ENCODE data around the gene RBM44. TPM values are rescaled to one million over a fixed set of nuclear protein-coding genes. Genes with fewer than 3 reads are reported as not detected.
"Not testable (repeated sequence)": the region's sequence is repeated elsewhere in the genome, so short reads cannot be mapped to it uniquely, and the experiment has no call there.

RBM44 gene
- total RNA-seq, 2 donors from 2014 or later = 1.6 to 7.1 TPM

- H3K9me3 ChIP-seq = peaks cover 3% of the 10 kb centered on the region
- no peaks in the 10 kb centered on the region for H3K27me3 ChIP-seq (replicated peaks; ENCODE audit: insufficient read depth)
- ATAC-seq (ENCODE audit: insufficient number of reproducible peaks, low FRiP score, low read depth) = no peak
- no peaks in the 10 kb centered on the region for H3K4me1 ChIP-seq (ENCODE audit: control insufficient read depth in 1 of 2, low read depth in 2 of 2)
- TF ChIP-seq CTCF (IDR thresholded peaks at IDR 0.05) = no peak
- no peak for DNase-seq (ENCODE audit: low spot score)
- H3K36me3 ChIP-seq = peaks cover 38% of the 10 kb centered on the region
- no peak overlapping the region for H3K27ac ChIP-seq
- H3K4me3 ChIP-seq = no peak overlapping the region
These were observed 16.4 kb upstream of the RBM44 start for GRCh38 chr2:237782181-237782580.

GRCh38 chr2:237783678-237784077 lies 14.9 kb upstream of the RBM44 start:
- not testable (repeated sequence) for ATAC-seq (ENCODE audit: insufficient number of reproducible peaks, low FRiP score, low read depth); DNase-seq (ENCODE audit: low spot score); H3K27ac ChIP-seq; H3K27me3 ChIP-seq (replicated peaks; ENCODE audit: insufficient read depth); H3K4me3 ChIP-seq; H3K9me3 ChIP-seq; H3K4me1 ChIP-seq (ENCODE audit: control insufficient read depth in 1 of 2, low read depth in 2 of 2)
- H3K36me3 ChIP-seq = peaks cover 30% of the 10 kb centered on the region

GRCh38 chr2:237786936-237787335 lies 11.6 kb upstream of the RBM44 start:
- Histone ChIP-seq H3K4me3 (no peak overlapping the region), H3K4me1 (ENCODE audit: control insufficient read depth in 1 of 2, low read depth in 2 of 2) (no peaks in the 10 kb centered on the region), H3K27me3 (replicated peaks; ENCODE audit: insufficient read depth) (no peaks in the 10 kb centered on the region), H3K27ac (no peak overlapping the region), H3K36me3 (no peaks in the 10 kb centered on the region), H3K9me3 (peaks cover 3% of the 10 kb centered on the region)
- no peak for TF ChIP-seq CTCF (IDR thresholded peaks at IDR 0.05)
- ATAC-seq (ENCODE audit: insufficient number of reproducible peaks, low FRiP score, low read depth) (no peak), DNase-seq (ENCODE audit: low spot score) (no peak)

GRCh38 chr2:237790353-237790752 lies 8.2 kb upstream of the RBM44 start:
- no peaks in the 10 kb centered on the region for H3K4me1 ChIP-seq (ENCODE audit: control insufficient read depth in 1 of 2, low read depth in 2 of 2)
- peaks cover 3% of the 10 kb centered on the region for H3K9me3 ChIP-seq
- ATAC-seq (ENCODE audit: insufficient number of reproducible peaks, low FRiP score, low read depth) (no peak), DNase-seq (ENCODE audit: low spot score) (no peak)
- no peak for TF ChIP-seq CTCF (IDR thresholded peaks at IDR 0.05)
- no peak overlapping the region for H3K27ac ChIP-seq
- no peaks in the 10 kb centered on the region for H3K36me3 ChIP-seq
- no peaks in the 10 kb centered on the region for H3K27me3 ChIP-seq (replicated peaks; ENCODE audit: insufficient read depth)
- no peak overlapping the region for H3K4me3 ChIP-seq

- Histone ChIP-seq H3K4me3 (no peak overlapping the region), H3K27me3 (replicated peaks; ENCODE audit: insufficient read depth) (no peaks in the 10 kb centered on the region), H3K36me3 (no peaks in the 10 kb centered on the region), H3K9me3 (no peaks in the 10 kb centered on the region), H3K4me1 (ENCODE audit: control insufficient read depth in 1 of 2, low read depth in 2 of 2) (no peaks in the 10 kb centered on the region), H3K27ac (no peak overlapping the region)
- DNase-seq (ENCODE audit: low spot score) (no peak), ATAC-seq (ENCODE audit: insufficient number of reproducible peaks, low FRiP score, low read depth) (no peak)
- no peak for TF ChIP-seq CTCF (IDR thresholded peaks at IDR 0.05)
These were observed 6.4 kb upstream of the RBM44 start for GRCh38 chr2:237791977-237792727.

GRCh38 chr2:237797253-237797652 lies 1.3 kb upstream of the RBM44 start:
- Histone ChIP-seq H3K27ac (no peak overlapping the region), H3K27me3 (replicated peaks; ENCODE audit: insufficient read depth) (no peaks in the 10 kb centered on the region), H3K36me3 (no peaks in the 10 kb centered on the region), H3K9me3 (no peaks in the 10 kb centered on the region), H3K4me1 (ENCODE audit: control insufficient read depth in 1 of 2, low read depth in 2 of 2) (no peaks in the 10 kb centered on the region), H3K4me3 (no peak overlapping the region)
- no peak for TF ChIP-seq CTCF (IDR thresholded peaks at IDR 0.05)
- DNase-seq (ENCODE audit: low spot score) = no peak
- ATAC-seq (ENCODE audit: insufficient number of reproducible peaks, low FRiP score, low read depth) = no peak

Measured in thoracic aorta (tissue), 2 donors.